Tibial nerve (tissue), 4 donors: ENCODE measurements around the gene ENG. TPM values are rescaled to one million over a fixed set of nuclear protein-coding genes. Genes with fewer than 3 reads are reported as not detected.

Experiments used
- DNase-seq, 2 donors: peaks; one replicate each; pipeline ENCODE4 v3.0.0-alpha.2; 2019; ENCODE audit warnings: low spot score in 2 of 2
- H3K27ac ChIP-seq, 4 donors: fragments of 200-600 bp; sonication (generic) in 3 of 4; one replicate each; pipeline ENCODE4 v1.5.1; 2017 to 2019; ENCODE audit warnings: mild to moderate bottlenecking in 1 of 4
- H3K27me3 ChIP-seq, 2 donors: fragments of 200-600 bp; sonication (generic) in 1 of 2; one replicate each; pipeline versions ENCODE4 v1.5.1 to v1.6.0; 2017 to 2019
- H3K36me3 ChIP-seq, 3 donors: fragments of 200-600 bp; sonication (generic); one replicate each; pipeline ENCODE4 v1.5.1; 2018 to 2019
- H3K4me1 ChIP-seq, 4 donors: fragments of 200-600 bp; sonication (generic) in 3 of 4; one replicate each; pipeline ENCODE4 v1.5.1; 2017 to 2019
- H3K4me3 ChIP-seq, 4 donors: fragments of 200-600 bp; sonication (generic) in 3 of 4; one replicate each; pipeline ENCODE4 v1.5.1; 2017 to 2019; ENCODE audit warnings: mild to moderate bottlenecking in 1 of 4, moderate library complexity in 1 of 4
- H3K9me3 ChIP-seq, 4 donors: fragments of 200-600 bp; sonication (generic) in 3 of 4; one replicate each; pipeline ENCODE4 v1.5.1; 2017 to 2019
- EP300 ChIP-seq, 2 donors: sonication (generic); formaldehyde crosslinking; IDR thresholded peaks; one replicate each; pipeline ENCODE4 v1.6.1; 2017; ENCODE audit warnings: antibody characterized with exemption in 2 of 2, mild to moderate bottlenecking in 1 of 2
- POLR2A ChIP-seq, 2 donors: fragments of 450-650 bp; IDR thresholded peaks; one replicate each; pipeline ENCODE4 v1.6.1; 2017; ENCODE audit warnings: antibody characterized with exemption in 2 of 2, mild to moderate bottlenecking in 2 of 2, moderate library complexity in 2 of 2
- WGBS, 2 donors: methylation state at CpG; one replicate each; pipeline ENCODE4 v1.1.5; 2018; 5-methylcytosine and 5-hydroxymethylcytosine counted together
- total RNA-seq, 4 donors: library from RNA; depleted of rRNA; stranded (reverse); fragments of >200 nt; gene quantifications; one replicate each; pipeline ENCODE4 v1.1.0, GENCODE V29; 2016
- TF ChIP-seq, protein P1 (sequence below), 5 experiments: fragments of 200-600 bp in 3 of 5; fragments of 450-650 bp in 2 of 5; sonication (generic) in 3 of 5; IDR thresholded peaks; one replicate each; pipeline ENCODE4 v1.5.1; 2016 to 2019; ENCODE audit warnings: antibody characterized with exemption in 5 of 5, mild to moderate bottlenecking in 3 of 5, moderate library complexity in 2 of 5

ENG gene
- total RNA-seq, 4 donors from 2014 or later: 24.9 to 137 (median 85.6) TPM

DNA sequence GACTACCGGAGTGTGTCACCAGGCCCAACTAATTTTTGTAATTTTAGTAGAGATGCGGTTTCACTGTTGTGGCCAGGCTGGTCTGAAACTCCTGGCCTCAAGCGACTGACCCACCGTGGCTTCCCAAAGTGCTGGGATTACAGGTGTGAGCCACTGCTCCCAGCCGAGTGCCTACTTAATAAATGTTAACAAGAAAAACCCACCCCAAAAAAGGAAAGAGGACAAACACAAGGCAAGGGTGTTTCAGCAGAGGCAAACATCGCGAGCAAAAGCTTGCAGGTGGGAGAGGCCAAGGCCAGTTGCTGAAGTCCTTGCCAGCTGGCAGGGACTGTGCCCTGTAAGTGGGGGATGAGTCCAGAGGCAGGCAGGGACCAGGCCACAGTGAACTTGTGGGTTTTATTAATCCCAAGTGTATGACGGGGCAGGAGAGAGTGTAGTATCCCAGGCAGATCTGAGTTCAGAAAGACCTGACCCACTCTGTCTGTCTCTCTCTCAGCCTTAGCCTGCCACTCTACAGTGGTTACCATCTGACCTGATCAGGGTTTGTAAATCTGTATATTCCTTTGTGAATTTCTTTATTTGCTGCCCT lies 58.1 kb downstream of the ENG start:
- TF ChIP-seq POLR2A (IDR thresholded peaks at IDR 0.05) (no peak), EP300 (IDR thresholded peaks at IDR 0.05) (no peak)
- TF ChIP-seq, protein P1, sequence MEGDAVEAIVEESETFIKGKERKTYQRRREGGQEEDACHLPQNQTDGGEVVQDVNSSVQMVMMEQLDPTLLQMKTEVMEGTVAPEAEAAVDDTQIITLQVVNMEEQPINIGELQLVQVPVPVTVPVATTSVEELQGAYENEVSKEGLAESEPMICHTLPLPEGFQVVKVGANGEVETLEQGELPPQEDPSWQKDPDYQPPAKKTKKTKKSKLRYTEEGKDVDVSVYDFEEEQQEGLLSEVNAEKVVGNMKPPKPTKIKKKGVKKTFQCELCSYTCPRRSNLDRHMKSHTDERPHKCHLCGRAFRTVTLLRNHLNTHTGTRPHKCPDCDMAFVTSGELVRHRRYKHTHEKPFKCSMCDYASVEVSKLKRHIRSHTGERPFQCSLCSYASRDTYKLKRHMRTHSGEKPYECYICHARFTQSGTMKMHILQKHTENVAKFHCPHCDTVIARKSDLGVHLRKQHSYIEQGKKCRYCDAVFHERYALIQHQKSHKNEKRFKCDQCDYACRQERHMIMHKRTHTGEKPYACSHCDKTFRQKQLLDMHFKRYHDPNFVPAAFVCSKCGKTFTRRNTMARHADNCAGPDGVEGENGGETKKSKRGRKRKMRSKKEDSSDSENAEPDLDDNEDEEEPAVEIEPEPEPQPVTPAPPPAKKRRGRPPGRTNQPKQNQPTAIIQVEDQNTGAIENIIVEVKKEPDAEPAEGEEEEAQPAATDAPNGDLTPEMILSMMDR (IDR thresholded peaks at IDR 0.05): no peak
- peak overlapping the region in 1 of 4 donors; percentile 50 for H3K27ac ChIP-seq
- WGBS, 2 donors: 60 to 66% methylated on average over 8 of the region's 8 CpGs

DNA sequence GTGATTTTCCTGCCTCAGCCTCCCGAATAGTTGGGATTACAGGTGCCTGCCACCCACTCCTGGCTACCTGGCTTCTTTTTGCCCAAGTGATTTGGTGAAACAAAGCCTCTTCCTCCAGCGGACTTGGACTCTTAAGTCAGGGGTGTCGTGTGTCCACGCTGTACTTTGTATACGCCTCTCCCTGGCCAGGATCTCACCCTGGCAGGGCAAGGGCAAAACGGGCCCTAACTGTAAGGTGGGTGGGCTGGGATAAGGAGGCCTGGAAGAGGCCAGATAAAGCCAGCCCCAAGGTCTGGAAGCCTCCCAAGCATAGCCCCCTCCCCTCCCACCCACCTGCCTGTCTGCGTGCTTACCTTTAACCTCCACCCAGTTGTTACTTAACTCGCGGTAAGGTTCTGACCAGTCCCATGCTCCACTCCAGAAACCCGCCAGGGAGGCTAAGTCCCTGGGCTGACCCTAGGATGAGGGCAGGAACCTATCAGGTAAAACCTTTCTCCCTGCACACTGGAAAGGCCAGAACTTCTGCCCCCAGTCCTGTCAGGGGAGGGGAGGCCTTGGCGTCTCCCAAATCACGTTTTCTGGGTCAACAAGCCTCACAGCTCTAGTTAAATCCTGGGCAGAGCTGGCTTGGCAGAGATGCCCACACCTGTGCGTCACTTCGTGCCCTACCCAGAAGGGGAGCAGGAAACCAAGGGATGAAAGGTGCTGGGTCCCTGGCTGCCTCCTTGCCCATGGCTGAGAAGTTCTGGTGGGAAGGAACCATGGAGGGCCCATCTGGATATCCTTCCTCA lies 60.3 kb downstream of the ENG start:
- peak overlapping the region in 2 of 4 donors; percentile 36 to 59 for H3K27ac ChIP-seq
- peaks cover 0 to 45% (median 15%) of the 10 kb centered on the region in 3 donors for H3K36me3 ChIP-seq
- peaks cover 0 to 34% (median 16%) of the 10 kb centered on the region in 4 donors for H3K4me1 ChIP-seq
- WGBS, 2 donors: 73 to 76% methylated on average over 13 to 14 of the region's 14 CpGs
- no peak overlapping the region for H3K4me3 ChIP-seq
- no peaks in the 10 kb centered on the region for H3K9me3 ChIP-seq
- no peaks in the 10 kb centered on the region for H3K27me3 ChIP-seq
- TF ChIP-seq, protein P1 (IDR thresholded peaks at IDR 0.05): no peak
- TF ChIP-seq EP300 (IDR thresholded peaks at IDR 0.05) (no peak), POLR2A (IDR thresholded peaks at IDR 0.05) (no peak)
- no peak for DNase-seq

More for the DNA sequence above, 58.1 kb downstream of the ENG start:
- Histone ChIP-seq H3K9me3 (no peaks in the 10 kb centered on the region), H3K4me1 (peaks cover 0 to 23% (median 16%) of the 10 kb centered on the region in 4 donors), H3K27me3 (no peaks in the 10 kb centered on the region), H3K36me3 (peaks cover 0 to 23% (median 0%) of the 10 kb centered on the region in 3 donors), H3K4me3 (no peak overlapping the region)
- DNase-seq: no peak

DNA sequence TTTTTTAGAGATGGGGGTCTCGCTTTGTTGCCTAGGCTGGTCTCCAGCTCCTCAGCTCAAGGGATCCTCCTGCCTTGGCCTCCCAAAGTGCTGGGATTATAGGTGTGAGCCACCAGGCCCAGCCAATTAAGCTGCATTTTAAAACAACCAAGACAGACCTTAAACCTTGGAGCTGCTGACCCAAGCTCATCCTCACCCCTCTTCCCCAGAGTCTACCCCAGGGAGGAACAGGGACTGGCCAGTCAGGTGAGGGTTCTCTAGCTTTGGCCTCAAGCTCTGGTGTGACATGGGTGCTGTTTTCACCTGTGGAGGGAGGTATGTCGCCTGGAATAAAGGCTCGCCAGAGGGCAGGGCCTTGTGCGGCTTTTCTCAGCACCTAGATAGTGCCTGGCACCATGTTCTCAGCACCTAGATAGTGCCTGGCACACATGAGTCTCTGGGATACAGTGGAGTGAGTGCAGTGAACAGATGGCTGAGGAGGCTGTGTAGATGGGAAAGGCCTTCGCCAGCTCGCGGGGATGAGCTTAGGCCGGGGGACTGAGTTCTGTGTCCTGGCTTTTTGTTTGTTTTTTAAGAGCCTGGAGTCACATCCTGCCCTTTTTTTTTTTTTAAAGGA lies 61.3 kb downstream of the ENG start:
- no peaks in the 10 kb centered on the region for H3K27me3 ChIP-seq
- H3K4me1 ChIP-seq: peaks cover 0 to 43% (median 16%) of the 10 kb centered on the region in 4 donors
- WGBS, 2 donors: 64 to 68% methylated on average over 8 of the region's 8 CpGs

DNA sequence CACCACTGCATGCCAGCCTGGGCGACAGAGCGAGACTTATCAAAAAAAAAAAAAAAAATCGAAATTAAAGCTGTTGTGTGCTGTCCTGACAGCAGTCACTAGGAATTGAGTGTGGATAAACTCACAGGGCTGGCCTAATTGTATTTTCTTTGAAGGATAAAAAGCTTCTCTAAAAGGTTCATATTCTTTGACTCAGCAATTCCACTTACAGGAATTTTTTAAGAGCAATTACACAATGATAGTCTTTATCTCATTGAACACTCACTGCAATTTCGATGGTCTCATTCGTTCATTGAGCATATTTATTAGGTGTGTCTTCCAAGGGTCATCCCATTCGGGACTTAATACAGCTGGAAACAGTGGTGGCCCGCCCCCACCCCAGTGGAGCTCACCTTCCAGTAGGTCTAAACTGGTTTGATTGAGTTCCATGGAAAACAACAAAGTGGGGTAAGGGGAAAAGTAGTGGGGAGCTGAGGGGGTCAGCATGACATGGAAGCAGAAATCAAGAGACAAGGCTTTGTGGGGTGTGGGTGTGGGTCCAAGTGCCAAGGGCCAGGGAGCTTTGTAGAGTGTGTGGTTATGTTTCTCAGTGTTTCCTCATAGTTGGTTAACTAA lies 61.9 kb downstream of the ENG start:
- Histone ChIP-seq H3K4me3 (no peak overlapping the region), H3K4me1 (peaks cover 0 to 49% (median 16%) of the 10 kb centered on the region in 4 donors), H3K27ac (peak overlapping the region in 1 of 4 donors; percentile 42), H3K36me3 (peaks cover 8 to 61% (median 32%) of the 10 kb centered on the region in 3 donors), H3K9me3 (no peaks in the 10 kb centered on the region), H3K27me3 (no peaks in the 10 kb centered on the region)
- WGBS, 2 donors: 67 to 71% methylated on average over 7 of the region's 7 CpGs
- TF ChIP-seq POLR2A (IDR thresholded peaks at IDR 0.05) (no peak), EP300 (IDR thresholded peaks at IDR 0.05) (no peak)
- TF ChIP-seq, protein P1 (IDR thresholded peaks at IDR 0.05): no peak
- no peak for DNase-seq

More for the DNA sequence above, 61.3 kb downstream of the ENG start:
- DNase-seq: no peak
- TF ChIP-seq POLR2A (IDR thresholded peaks at IDR 0.05) (no peak), EP300 (IDR thresholded peaks at IDR 0.05) (no peak)
- TF ChIP-seq, protein P1 (IDR thresholded peaks at IDR 0.05): no peak
- Histone ChIP-seq H3K27ac (peak overlapping the region in 3 of 4 donors; percentile 7 to 42 (median 38)), H3K4me3 (no peak overlapping the region), H3K9me3 (no peaks in the 10 kb centered on the region), H3K36me3 (peaks cover 7 to 55% (median 25%) of the 10 kb centered on the region in 3 donors)
